K562 (cell line): ENCODE data around the gene CHSY1.

ENCODE experiments used
- GABPA ChIP-seq: fragments of 200-800 bp; sonication (Bioruptor generic); conservative IDR thresholded peaks from 2 replicates; pipeline ENCODE4 v1.6.1; 2016; ENCODE audit warnings: low read depth, missing genetic modification characterization, missing compliant biosample characterization
- NCOR1 ChIP-seq: fragments of 450-650 bp; IDR thresholded peaks from 2 replicates; pipeline ENCODE4 v1.6.1; 2016; ENCODE audit warnings: mild to moderate bottlenecking, moderate library complexity
- RBM39 ChIP-seq: fragments of 200-400 bp; formaldehyde crosslinking; optimal IDR thresholded peaks from 2 replicates; pipeline ENCODE3; 2018; ENCODE audit warnings: low read depth, low read length

DNA sequence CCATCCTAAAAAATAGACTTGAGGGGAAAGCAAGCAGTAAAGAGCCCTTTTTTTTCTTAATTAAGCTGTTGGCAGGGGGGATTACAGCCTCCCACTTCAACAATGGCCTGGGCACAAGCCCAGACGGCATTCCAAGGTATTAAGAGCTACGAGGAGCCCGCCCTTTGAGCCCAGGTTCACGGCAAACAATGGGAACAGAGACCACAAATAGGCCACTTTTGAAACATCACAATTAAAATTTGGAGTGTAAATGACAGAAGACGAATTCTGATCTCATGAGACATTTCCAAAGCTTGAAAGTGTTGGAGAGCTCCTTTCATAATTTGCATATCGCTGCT, 8.9 kb downstream of the CHSY1 start:
- no peak for TF ChIP-seq NCOR1
- TF ChIP-seq RBM39 = no peak
- no peak for TF ChIP-seq GABPA
